Naive thymus-derived CD8-positive, alpha-beta T cell (primary cell): ENCODE data around the gene ARMCX4. TPM values are rescaled to one million over a fixed set of nuclear protein-coding genes. Genes with fewer than 3 reads are reported as not detected.
"Not testable (repeated sequence)": the region's sequence is repeated elsewhere in the genome, so short reads cannot be mapped to it uniquely, and the experiment has no call there.

Experiments
- ATAC-seq, 2 donors: fragments of 150-1000 bp; cut with Tn5 transposase in 1 of 2; sonication (Bioruptor Pico), chemical (Tn5 transposase) in 1 of 2; 1 replicate in 1 of 2; 2 replicates in 1 of 2; pipeline ENCODE4 v1.10.0; 2021; ENCODE audit warnings: mild to moderate bottlenecking in 2 of 2, moderate library complexity in 2 of 2
- POLR2A ChIA-PET: fragments of 350-600 bp; sonication (Branson Sonifier 250); formaldehyde crosslinking; loops from one replicate; lab custom pipeline; 2021; ENCODE audit warnings: antibody characterized with exemption; lab: Charles Lee
- DNase-seq, 10 donors: peaks; one replicate each; pipeline versions ENCODE4 v3.0.0 to v3.0.0-alpha.2; 2020 to 2022
- H3K27ac Mint-ChIP-seq, 10 donors: one replicate each; pipeline ENCODE4 v1.8.0; 2020 to 2022; ENCODE audit warnings: mild to moderate bottlenecking in 10 of 10, mixed read lengths in 10 of 10, moderate library complexity in 4 of 10, inconsistent platforms in 1 of 10
- H3K27me3 Mint-ChIP-seq, 5 donors: one replicate each; pipeline ENCODE4 v1.8.0; 2021 to 2022; ENCODE audit warnings: mixed read lengths in 5 of 5
- H3K36me3 Mint-ChIP-seq, 3 donors: one replicate each; pipeline ENCODE4 v1.8.0; 2020 to 2022; ENCODE audit warnings: mixed read lengths in 3 of 3, mild to moderate bottlenecking in 2 of 3, inconsistent platforms in 1 of 3
- H3K4me1 Mint-ChIP-seq, 4 donors: one replicate each; pipeline ENCODE4 v1.8.0; 2021 to 2022; ENCODE audit warnings: mixed read lengths in 4 of 4
- H3K4me3 Mint-ChIP-seq, 10 donors: one replicate each; pipeline ENCODE4 v1.8.0; 2020 to 2022; ENCODE audit warnings: mild to moderate bottlenecking in 10 of 10, mixed read lengths in 10 of 10, moderate library complexity in 6 of 10, inconsistent platforms in 1 of 10
- H3K9me3 Mint-ChIP-seq, 9 donors: one replicate each; pipeline ENCODE4 v1.8.0; 2020 to 2022; ENCODE audit warnings: mixed read lengths in 9 of 9, mild to moderate bottlenecking in 3 of 9, inconsistent platforms in 1 of 9, moderate library complexity in 1 of 9
- polyA plus RNA-seq, 3 donors: library from polyadenylated mRNA; unstranded; fragments of 300-500 nt; fragmentation: Illumina TruSeq; gene quantifications; one replicate each; pipeline ENCODE4 v1.2.3, GENCODE V29; 2021
- total RNA-seq, 8 experiments: library from RNA in 2 of 8; stranded (reverse) in 2 of 8; gene quantifications; one replicate each; pipeline ENCODE4 v1.2.3 and lab custom pipeline; 2021 to 2026

ARMCX4 gene
- total and polyA plus RNA-seq, 5 experiments from 2014 or later: 0.91 to 14.5 (median 1.6) TPM

DNA sequence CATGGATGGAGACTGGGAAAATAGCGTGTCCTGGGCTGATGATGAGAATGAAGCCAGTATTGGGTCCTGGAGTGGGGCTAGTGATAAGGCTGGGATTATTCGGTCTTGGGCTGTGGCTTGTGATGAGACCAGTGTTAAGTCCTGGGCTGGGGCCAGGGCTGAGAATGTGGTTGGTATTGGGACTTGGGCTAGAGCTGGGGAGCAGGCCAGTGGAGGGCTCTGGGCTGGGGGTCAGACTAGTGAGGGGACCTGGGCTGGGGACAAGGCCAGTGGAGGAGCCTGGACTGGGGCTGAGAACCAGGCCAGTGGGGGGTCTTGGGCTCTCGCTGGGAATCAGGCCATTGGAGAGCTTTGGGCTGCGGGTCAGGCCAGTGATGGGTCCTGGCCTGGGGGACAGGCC, 6.7 kb downstream of the ARMCX4 start:
- peaks cover 5 to 8% (median 5%) of the 10 kb centered on the region in 3 donors for H3K36me3 Mint-ChIP-seq
- POLR2A ChIA-PET: no interaction called here
- DNase-seq (no peak), ATAC-seq (no peak)
- H3K27ac Mint-ChIP-seq: no peak overlapping the region
- H3K9me3 Mint-ChIP-seq: no peaks in the 10 kb centered on the region
- H3K4me1 Mint-ChIP-seq: peaks cover 0 to 6% (median 5%) of the 10 kb centered on the region in 4 donors
- H3K4me3 Mint-ChIP-seq: no peak overlapping the region
- H3K27me3 Mint-ChIP-seq: no peaks in the 10 kb centered on the region

DNA sequence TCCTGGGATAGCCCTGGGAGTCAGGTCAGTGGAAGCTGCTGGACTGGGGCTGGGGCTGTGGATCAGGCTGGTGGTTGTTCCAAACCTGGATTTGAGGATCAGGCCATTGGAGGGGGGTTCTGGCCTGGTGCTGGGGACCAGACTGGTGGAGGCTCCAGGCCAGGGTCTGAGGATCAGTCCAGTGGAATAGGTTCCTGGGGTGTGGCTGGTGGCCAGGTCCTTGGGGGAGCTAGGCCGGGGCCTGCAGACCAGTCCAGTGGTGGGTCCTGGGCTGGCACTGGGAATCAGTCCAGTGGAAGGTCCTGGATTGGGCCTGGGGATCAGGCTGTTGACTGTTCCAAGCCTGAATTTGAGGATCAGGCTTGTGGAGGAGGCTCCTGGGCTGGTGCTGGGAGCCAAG, 8.0 kb downstream of the ARMCX4 start:
- POLR2A ChIA-PET: interaction anchor here (0.5 kb wide), 1 partner anchor 236 kb away, joined by 6 read pairs; no protein-coding TSS in a partner anchor
- Mint-ChIP-seq H3K4me1 (peaks cover 0 to 6% (median 5%) of the 10 kb centered on the region in 4 donors), H3K27ac (no peak overlapping the region), H3K4me3 (no peak overlapping the region), H3K9me3 (no peaks in the 10 kb centered on the region), H3K36me3 (peaks cover 2 to 5% (median 4%) of the 10 kb centered on the region in 3 donors), H3K27me3 (no peaks in the 10 kb centered on the region)
- DNase-seq (no peak), ATAC-seq (no peak)

DNA sequence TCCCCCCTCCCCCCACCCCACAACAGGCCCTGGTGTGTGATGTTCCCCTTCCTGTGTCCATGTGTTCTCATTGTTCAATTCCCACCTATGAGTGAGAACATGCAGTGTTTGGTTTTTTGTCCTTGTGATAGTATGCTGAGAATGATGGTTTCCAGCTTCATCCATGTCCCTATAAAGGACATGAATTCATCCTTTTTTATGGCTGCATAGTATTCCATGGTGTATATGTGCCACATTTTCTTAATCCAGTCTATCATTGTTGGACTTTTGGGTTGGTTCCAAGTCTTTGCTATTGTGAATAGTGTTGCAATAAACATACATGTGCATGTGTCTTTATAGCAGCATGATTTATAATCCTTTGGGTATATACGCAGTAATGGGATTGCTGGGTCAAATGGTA, 17.7 kb downstream of the ARMCX4 start:
- H3K27me3 Mint-ChIP-seq, H3K4me3 Mint-ChIP-seq, H3K4me1 Mint-ChIP-seq, ATAC-seq, H3K9me3 Mint-ChIP-seq, POLR2A ChIA-PET, DNase-seq, H3K27ac Mint-ChIP-seq: not testable (repeated sequence)
- H3K36me3 Mint-ChIP-seq: peaks cover 6 to 24% (median 16%) of the 10 kb centered on the region in 3 donors

GRCh38 chrX:101507372-101507771, 22.1 kb downstream of the ARMCX4 start:
- no peak for DNase-seq
- no peak for ATAC-seq
- no peak overlapping the region for H3K4me3 Mint-ChIP-seq
- no peak overlapping the region for H3K27ac Mint-ChIP-seq
- POLR2A ChIA-PET: no interaction called here
- peaks cover 0 to 27% (median 7%) of the 10 kb centered on the region in 3 donors for H3K36me3 Mint-ChIP-seq
- H3K4me1 Mint-ChIP-seq: no peaks in the 10 kb centered on the region
- H3K27me3 Mint-ChIP-seq: no peaks in the 10 kb centered on the region
- H3K9me3 Mint-ChIP-seq: peaks cover 0 to 6% (median 0%) of the 10 kb centered on the region in 9 donors

- no peaks in the 10 kb centered on the region for H3K4me1 Mint-ChIP-seq
- POLR2A ChIA-PET: no interaction called here
- H3K27me3 Mint-ChIP-seq: no peaks in the 10 kb centered on the region
- H3K36me3 Mint-ChIP-seq: peaks cover 0 to 29% (median 7%) of the 10 kb centered on the region in 3 donors
- ATAC-seq: no peak
- no peak overlapping the region for H3K27ac Mint-ChIP-seq
- DNase-seq: no peak
- peaks cover 0 to 6% (median 0%) of the 10 kb centered on the region in 9 donors for H3K9me3 Mint-ChIP-seq
- H3K4me3 Mint-ChIP-seq: no peak overlapping the region
Measured at GRCh38 chrX:101507986-101508385, 22.7 kb downstream of the ARMCX4 start.

GRCh38 chrX:101530944-101531343, 45.7 kb downstream of the ARMCX4 start:
- Mint-ChIP-seq H3K36me3 (peaks cover 0 to 2% (median 0%) of the 10 kb centered on the region in 3 donors), H3K4me1 (no peaks in the 10 kb centered on the region), H3K27me3 (no peaks in the 10 kb centered on the region), H3K9me3 (peaks cover 0 to 19% (median 3%) of the 10 kb centered on the region in 9 donors), H3K4me3 (no peak overlapping the region), H3K27ac (no peak overlapping the region)
- ATAC-seq: no peak
- POLR2A ChIA-PET: no interaction called here
- no peak for DNase-seq

Other genes starting within 250 kb of the ARMCX4 start
- not detected for gene TAF7L, start 194.1 kb upstream of the ARMCX4 start, total RNA-seq
- not detected for gene TAF7L, start 194.1 kb upstream of the ARMCX4 start, polyA plus RNA-seq
- gene TIMM8A, start 136.7 kb upstream of the ARMCX4 start, total RNA-seq: 10 to 100 TPM; 11.2 to 14.1 TPM
- gene TIMM8A, start 136.7 kb upstream of the ARMCX4 start, polyA plus RNA-seq: 10 to 100 TPM in 2 of 3 donors, 1 to 10 TPM in 1; 8.6 to 12.0 (median 11.8) TPM
- gene BTK, start 99.3 kb upstream of the ARMCX4 start, total RNA-seq: 1 to 10 TPM; 5.3 to 9.8 TPM
- gene BTK, start 99.3 kb upstream of the ARMCX4 start, polyA plus RNA-seq: under 1 TPM; 0.12 to 0.20 (median 0.14) TPM
- 100 to 1,000 TPM; 288 to 318 TPM for gene RPL36A, start 94.4 kb upstream of the ARMCX4 start, total RNA-seq
- 1,000 to 10,000 TPM; 2,876 to 3,216 (median 3,107) TPM for gene RPL36A, start 94.4 kb upstream of the ARMCX4 start, polyA plus RNA-seq
- gene GLA, start 77.5 kb upstream of the ARMCX4 start, total RNA-seq: 10 to 100 TPM; 16.9 to 17.9 TPM
- gene GLA, start 77.5 kb upstream of the ARMCX4 start, polyA plus RNA-seq: 10 to 100 TPM; 12.0 to 13.4 (median 13.0) TPM
- gene HNRNPH2, start 77.2 kb upstream of the ARMCX4 start, total RNA-seq: 10 to 100 TPM; 47.7 to 49.4 TPM
- gene HNRNPH2, start 77.2 kb upstream of the ARMCX4 start, polyA plus RNA-seq: 10 to 100 TPM; 75.2 to 99.6 (median 86.0) TPM
- gene ARMCX1, start 65.1 kb downstream of the ARMCX4 start, total RNA-seq: 1 to 10 TPM; 4.4 to 5.0 TPM
- gene ARMCX1, start 65.1 kb downstream of the ARMCX4 start, polyA plus RNA-seq: 1 to 10 TPM; 2.2 to 6.5 (median 4.9) TPM
- gene ARMCX6, start 132.5 kb downstream of the ARMCX4 start, total RNA-seq: 10 to 100 TPM; 38.0 to 39.5 TPM
- 10 to 100 TPM; 38.3 to 49.7 (median 48.7) TPM for gene ARMCX6, start 132.5 kb downstream of the ARMCX4 start, polyA plus RNA-seq
- 10 to 100 TPM; 25.4 to 28.1 TPM for gene ARMCX3, start 137.7 kb downstream of the ARMCX4 start, total RNA-seq
- gene ARMCX3, start 137.7 kb downstream of the ARMCX4 start, polyA plus RNA-seq: 10 to 100 TPM; 17.3 to 25.1 (median 19.8) TPM
- gene ARMCX2, start 174.4 kb downstream of the ARMCX4 start, total RNA-seq: 10 to 100 TPM; 19.8 to 24.1 TPM
- 1 to 10 TPM; 2.4 to 8.4 (median 6.4) TPM for gene ARMCX2, start 174.4 kb downstream of the ARMCX4 start, polyA plus RNA-seq